ENCODE data around the gene SLC9A3. TPM values are rescaled to one million over a fixed set of nuclear protein-coding genes. Genes with fewer than 3 reads are reported as not detected.

The SLC9A3 gene
- total RNA-seq, 1 donor from 2014 or later = 1.2 TPM

- no peaks in the 10 kb centered on the region for H3K9me3 Mint-ChIP-seq (ENCODE audit: unreplicated experiment)
- no peaks in the 10 kb centered on the region for H3K27me3 Mint-ChIP-seq (ENCODE audit: unreplicated experiment)
- TF ChIP-seq CTCF (IDR thresholded peaks at IDR 0.05) = no peak
- DNase-seq (ENCODE audit: extremely low spot score, unreplicated experiment) = peak; percentile 67
- peak overlapping the region; percentile 97 for H3K27ac Mint-ChIP-seq (ENCODE audit: unreplicated experiment)
- H3K4me1 Mint-ChIP-seq (ENCODE audit: unreplicated experiment) = peaks cover 63% of the 10 kb centered on the region
- no peak overlapping the region for H3K4me3 Mint-ChIP-seq (ENCODE audit: unreplicated experiment)
- peaks cover 37% of the 10 kb centered on the region for H3K36me3 Mint-ChIP-seq (ENCODE audit: unreplicated experiment)
Measured at GRCh38 chr5:428219-428618, 96.0 kb downstream of the SLC9A3 start.

GRCh38 chr5:427415-428087 is 96.7 kb downstream of the SLC9A3 start:
- Mint-ChIP-seq H3K4me3 (ENCODE audit: unreplicated experiment) (no peak overlapping the region), H3K4me1 (ENCODE audit: unreplicated experiment) (peaks cover 66% of the 10 kb centered on the region)
- TF ChIP-seq CTCF (IDR thresholded peaks at IDR 0.05) = no peak

GRCh38 chr5:426392-426976 is 97.8 kb downstream of the SLC9A3 start:
- no peaks in the 10 kb centered on the region for H3K27me3 Mint-ChIP-seq (ENCODE audit: unreplicated experiment)
- peaks cover 56% of the 10 kb centered on the region for H3K4me1 Mint-ChIP-seq (ENCODE audit: unreplicated experiment)
- no peak for TF ChIP-seq CTCF (IDR thresholded peaks at IDR 0.05)
- no peaks in the 10 kb centered on the region for H3K9me3 Mint-ChIP-seq (ENCODE audit: unreplicated experiment)
- DNase-seq (ENCODE audit: extremely low spot score, unreplicated experiment) = no peak
- no peak overlapping the region for H3K4me3 Mint-ChIP-seq (ENCODE audit: unreplicated experiment)
- H3K36me3 Mint-ChIP-seq (ENCODE audit: unreplicated experiment) = peaks cover 35% of the 10 kb centered on the region
- H3K27ac Mint-ChIP-seq (ENCODE audit: unreplicated experiment) = peak overlapping the region; percentile 32

More at GRCh38 chr5:427415-428087, 96.7 kb downstream of the SLC9A3 start:
- H3K27ac Mint-ChIP-seq (ENCODE audit: unreplicated experiment) = peak overlapping the region; percentile 97
- DNase-seq (ENCODE audit: extremely low spot score, unreplicated experiment) = peak; percentile 81
- H3K9me3 Mint-ChIP-seq (ENCODE audit: unreplicated experiment) = no peaks in the 10 kb centered on the region
- no peaks in the 10 kb centered on the region for H3K27me3 Mint-ChIP-seq (ENCODE audit: unreplicated experiment)
- peaks cover 39% of the 10 kb centered on the region for H3K36me3 Mint-ChIP-seq (ENCODE audit: unreplicated experiment)

DNA sequence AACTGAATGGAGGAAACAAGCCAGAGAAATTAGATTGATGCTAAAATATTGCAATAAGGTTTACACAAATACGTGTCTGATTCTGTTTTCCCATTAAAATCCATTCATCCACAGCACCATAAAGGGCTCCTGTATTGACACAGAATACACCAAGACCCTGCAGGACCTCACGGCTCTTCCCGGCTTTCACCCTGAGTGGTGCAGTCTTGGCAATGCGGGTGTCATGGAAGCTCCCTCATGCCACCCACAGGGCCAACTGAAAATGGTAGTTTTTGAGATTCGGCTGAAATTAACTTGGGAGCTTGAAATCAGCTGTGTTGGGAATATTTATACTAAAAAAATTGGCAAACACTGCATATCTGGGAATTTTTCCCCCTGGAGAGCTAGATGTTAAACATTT is 98.5 kb downstream of the SLC9A3 start:
- H3K9me3 Mint-ChIP-seq (ENCODE audit: unreplicated experiment) = no peaks in the 10 kb centered on the region
- DNase-seq (ENCODE audit: extremely low spot score, unreplicated experiment) = no peak
- H3K4me3 Mint-ChIP-seq (ENCODE audit: unreplicated experiment) = no peak overlapping the region
- no peaks in the 10 kb centered on the region for H3K27me3 Mint-ChIP-seq (ENCODE audit: unreplicated experiment)
- peaks cover 52% of the 10 kb centered on the region for H3K4me1 Mint-ChIP-seq (ENCODE audit: unreplicated experiment)
- TF ChIP-seq CTCF (IDR thresholded peaks at IDR 0.05) = peak; percentile 24
- H3K27ac Mint-ChIP-seq (ENCODE audit: unreplicated experiment) = peak overlapping the region; percentile 63
- peaks cover 35% of the 10 kb centered on the region for H3K36me3 Mint-ChIP-seq (ENCODE audit: unreplicated experiment)

GRCh38 chr5:424301-425110 is 99.7 kb downstream of the SLC9A3 start:
- Mint-ChIP-seq H3K4me3 (ENCODE audit: unreplicated experiment) (no peak overlapping the region), H3K4me1 (ENCODE audit: unreplicated experiment) (peaks cover 47% of the 10 kb centered on the region), H3K27me3 (ENCODE audit: unreplicated experiment) (no peaks in the 10 kb centered on the region), H3K27ac (ENCODE audit: unreplicated experiment) (peak overlapping the region; percentile 71), H3K9me3 (ENCODE audit: unreplicated experiment) (no peaks in the 10 kb centered on the region), H3K36me3 (ENCODE audit: unreplicated experiment) (peaks cover 43% of the 10 kb centered on the region)
- TF ChIP-seq CTCF (IDR thresholded peaks at IDR 0.05) = no peak
- no peak for DNase-seq (ENCODE audit: extremely low spot score, unreplicated experiment)
